Ectodermal cell (in vitro differentiated cells): Measurements from ENCODE around the gene HBD.

Source experiments
- H3K27ac ChIP-seq: 2 replicates; pipeline ENCODE4 v1.7.0; 2013; ENCODE audit warnings: mild to moderate bottlenecking, low read depth, low read length; ENCODE audit not compliant: insufficient read depth, poor library complexity, severe bottlenecking
- H3K27me3 ChIP-seq: 2 replicates; pipeline ENCODE4 v1.7.0; 2013; ENCODE audit warnings: mild to moderate bottlenecking, low read length; ENCODE audit not compliant: insufficient read depth, control insufficient read depth, poor library complexity, severe bottlenecking
- H3K36me3 ChIP-seq: one replicate; pipeline ENCODE4 v1.7.0; 2013; ENCODE audit warnings: low read length; ENCODE audit not compliant: control insufficient read depth, insufficient read depth
- H3K4me1 ChIP-seq: one replicate; pipeline ENCODE4 v1.7.0; 2013; ENCODE audit warnings: low read length; ENCODE audit not compliant: control insufficient read depth, insufficient read depth
- H3K4me3 ChIP-seq: 2 replicates; pipeline ENCODE4 v1.7.0; 2013; ENCODE audit warnings: low read depth, low read length, control low read depth; ENCODE audit not compliant: insufficient read depth
- H3K9me3 ChIP-seq: 2 replicates; pipeline ENCODE4 v1.7.0; 2013; ENCODE audit warnings: mild to moderate bottlenecking, low read length, moderate library complexity; ENCODE audit not compliant: control insufficient read depth
- WGBS, 2 experiments: methylation state at CpG; one replicate each; pipeline ENCODE4 v1.1.7; 2013; ENCODE audit warnings: missing lambda C conversion rate in 2 of 2; 5-methylcytosine and 5-hydroxymethylcytosine counted together

Gene HBD

DNA sequence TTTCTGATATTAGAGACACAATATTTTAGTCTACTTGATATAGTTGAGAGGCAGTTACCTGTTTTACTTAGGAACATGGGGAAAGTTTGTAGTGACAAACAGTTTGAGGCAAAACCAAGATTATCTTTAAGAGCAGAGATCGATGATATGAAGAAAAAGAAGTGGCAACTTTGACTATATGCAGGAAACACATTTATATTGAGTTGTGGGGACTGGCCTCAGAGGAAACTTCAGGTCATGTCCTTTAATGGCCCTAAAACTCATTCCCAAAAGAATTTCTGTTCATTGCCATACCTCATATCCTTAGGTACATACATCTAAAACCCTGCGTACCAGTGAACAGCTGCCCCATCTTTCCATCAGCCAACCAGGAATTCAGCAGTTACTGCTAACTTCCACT is 10.9 kb upstream of the HBD start:
- no peaks in the 10 kb centered on the region for H3K27me3 ChIP-seq
- H3K27ac ChIP-seq = no peak overlapping the region
- H3K36me3 ChIP-seq = no peaks in the 10 kb centered on the region
- WGBS, 2 experiments = 95 to 96% methylated on average over 2 of the region's 2 CpGs
- no peaks in the 10 kb centered on the region for H3K9me3 ChIP-seq
- no peak overlapping the region for H3K4me3 ChIP-seq
- H3K4me1 ChIP-seq = no peaks in the 10 kb centered on the region

DNA sequence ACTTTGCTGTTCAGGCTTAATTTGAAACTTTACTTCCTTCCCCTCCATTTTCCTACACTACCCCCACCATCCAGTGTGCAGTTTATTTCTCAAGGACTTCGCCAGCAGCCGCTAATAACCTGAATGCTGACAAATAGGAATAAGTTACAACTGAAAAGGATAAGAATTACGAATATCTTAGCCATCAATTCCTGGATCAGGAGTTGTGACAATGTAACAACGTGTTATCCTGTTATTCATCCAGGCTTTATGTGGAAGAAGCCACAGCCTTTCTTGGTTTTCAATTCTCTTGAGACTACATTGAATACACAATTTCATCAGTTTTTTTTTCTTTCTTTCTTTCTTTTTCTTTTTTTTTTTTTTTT is 9.5 kb upstream of the HBD start:
- Histone ChIP-seq H3K4me1 (no peaks in the 10 kb centered on the region), H3K9me3 (no peaks in the 10 kb centered on the region), H3K27me3 (no peaks in the 10 kb centered on the region), H3K4me3 (no peak overlapping the region), H3K27ac (no peak overlapping the region), H3K36me3 (no peaks in the 10 kb centered on the region)
- WGBS, 2 experiments = 95 to 99% methylated on average over 4 of the region's 4 CpGs

DNA sequence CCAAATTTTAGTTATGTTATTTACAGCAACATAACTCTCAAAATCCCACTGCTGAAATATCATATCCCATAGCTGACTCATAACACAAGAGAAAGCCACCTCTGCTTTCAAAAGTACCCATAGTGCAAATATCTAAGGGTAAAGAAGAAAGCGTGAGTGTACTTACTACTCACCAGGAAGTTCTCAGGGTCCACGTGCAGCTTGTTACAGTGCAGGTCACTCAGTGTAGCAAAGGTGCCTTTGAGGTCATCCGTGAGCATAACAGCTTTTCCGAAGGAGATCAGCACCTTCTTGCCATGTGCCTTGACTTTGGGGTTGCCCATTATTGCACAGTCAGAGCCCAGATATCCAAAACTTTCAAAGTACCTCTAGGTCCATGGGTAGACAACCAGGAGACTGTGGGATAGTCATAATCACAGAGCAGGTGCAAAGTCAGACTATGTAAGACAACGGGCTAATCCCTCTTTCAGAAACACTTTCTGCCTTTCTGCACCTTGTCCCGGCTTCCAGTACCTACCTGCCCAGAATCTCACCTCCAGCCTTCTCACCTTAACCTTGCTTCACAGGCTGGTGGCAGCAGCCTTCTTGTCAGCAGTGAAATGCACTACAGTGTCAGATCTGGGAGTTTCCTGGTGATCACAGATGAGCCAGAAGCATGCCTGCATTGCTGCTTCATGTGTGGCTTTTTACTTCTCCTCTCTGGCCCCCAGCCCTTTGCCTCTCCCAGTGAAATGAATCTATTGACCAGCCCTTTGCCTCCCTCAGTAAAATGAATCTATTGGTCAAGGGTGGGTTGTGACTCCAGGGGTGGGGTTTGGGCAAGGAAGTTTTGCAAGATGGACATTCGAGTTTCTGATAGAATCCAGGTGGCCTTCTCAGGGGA is 8.9 kb upstream of the HBD start:
- Histone ChIP-seq H3K27ac (no peak overlapping the region), H3K9me3 (no peaks in the 10 kb centered on the region), H3K4me3 (no peak overlapping the region), H3K4me1 (no peaks in the 10 kb centered on the region), H3K36me3 (no peaks in the 10 kb centered on the region), H3K27me3 (no peaks in the 10 kb centered on the region)
- 93 to 94% methylated on average over 7 of the region's 7 CpGs for WGBS, 2 experiments

DNA sequence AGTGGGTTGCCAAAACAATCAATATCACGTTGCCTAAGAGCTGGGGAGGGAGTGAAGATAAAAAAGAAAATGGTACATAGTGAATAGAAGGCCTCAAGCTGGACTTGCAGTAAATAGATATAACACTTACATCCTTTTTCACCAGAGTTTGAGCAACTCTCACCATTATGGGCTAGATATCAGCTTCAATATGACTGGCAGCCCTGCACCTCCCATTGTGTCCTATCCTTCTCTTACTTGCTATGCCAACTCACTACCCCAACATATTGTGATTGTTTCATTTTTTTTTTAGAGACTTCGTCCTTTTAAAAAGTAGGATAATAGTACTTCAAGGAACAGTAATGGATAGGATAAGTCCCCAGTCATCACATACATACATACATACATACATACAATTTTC is 7.9 kb upstream of the HBD start:
- no peaks in the 10 kb centered on the region for H3K9me3 ChIP-seq
- no peaks in the 10 kb centered on the region for H3K36me3 ChIP-seq
- WGBS, 2 experiments = 83 to 91% methylated on average over 1 of the region's 2 CpGs
- H3K4me3 ChIP-seq = no peak overlapping the region
- H3K4me1 ChIP-seq = no peaks in the 10 kb centered on the region
- no peaks in the 10 kb centered on the region for H3K27me3 ChIP-seq
- no peak overlapping the region for H3K27ac ChIP-seq

DNA sequence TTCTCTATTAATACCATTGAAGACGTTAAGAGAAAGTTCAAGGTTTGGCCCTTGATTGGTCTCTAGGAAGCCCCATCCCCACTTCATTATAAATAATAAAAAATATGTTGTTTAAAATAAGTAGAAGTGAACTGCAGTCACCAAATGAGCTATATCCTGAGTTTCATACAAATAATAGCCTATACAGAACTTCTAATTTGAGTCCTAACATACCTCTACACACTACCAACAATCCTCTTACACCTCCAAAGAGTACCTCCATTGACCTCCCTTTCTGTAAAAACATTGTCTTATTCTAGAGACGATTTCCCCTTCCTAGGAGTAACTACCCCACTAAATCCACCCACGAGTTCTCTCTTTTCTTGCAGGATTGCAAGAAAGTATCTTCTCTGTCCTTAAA is 7.2 kb upstream of the HBD start:
- 88 to 94% methylated on average over 2 to 3 of the region's 3 CpGs for WGBS, 2 experiments
- Histone ChIP-seq H3K4me1 (no peaks in the 10 kb centered on the region), H3K27ac (no peak overlapping the region), H3K9me3 (no peaks in the 10 kb centered on the region), H3K27me3 (no peaks in the 10 kb centered on the region), H3K36me3 (no peaks in the 10 kb centered on the region), H3K4me3 (no peak overlapping the region)

DNA sequence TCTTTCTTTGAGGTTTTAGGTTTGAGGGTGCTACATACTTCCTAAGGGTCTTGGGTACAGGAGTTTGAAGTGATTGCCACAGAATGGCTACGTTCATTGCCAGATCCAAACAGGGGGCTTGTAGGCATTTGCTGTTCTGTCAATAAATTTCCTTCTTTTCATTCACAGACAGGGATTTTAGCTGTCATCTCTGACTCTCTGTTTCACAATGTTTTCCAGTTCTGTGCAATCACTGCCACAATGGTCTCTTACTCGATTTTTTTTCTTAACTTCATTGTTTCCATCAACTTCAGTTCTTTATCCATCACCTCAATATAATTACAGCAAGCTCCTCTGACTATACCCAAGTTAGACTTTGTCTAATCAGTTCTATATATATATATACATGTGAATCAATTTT is 6.2 kb upstream of the HBD start:
- Histone ChIP-seq H3K27ac (no peak overlapping the region), H3K9me3 (no peaks in the 10 kb centered on the region), H3K27me3 (no peaks in the 10 kb centered on the region), H3K36me3 (no peaks in the 10 kb centered on the region), H3K4me3 (no peak overlapping the region), H3K4me1 (no peaks in the 10 kb centered on the region)
- WGBS, 2 experiments = 86 to 94% methylated on average over 2 of the region's 2 CpGs

DNA sequence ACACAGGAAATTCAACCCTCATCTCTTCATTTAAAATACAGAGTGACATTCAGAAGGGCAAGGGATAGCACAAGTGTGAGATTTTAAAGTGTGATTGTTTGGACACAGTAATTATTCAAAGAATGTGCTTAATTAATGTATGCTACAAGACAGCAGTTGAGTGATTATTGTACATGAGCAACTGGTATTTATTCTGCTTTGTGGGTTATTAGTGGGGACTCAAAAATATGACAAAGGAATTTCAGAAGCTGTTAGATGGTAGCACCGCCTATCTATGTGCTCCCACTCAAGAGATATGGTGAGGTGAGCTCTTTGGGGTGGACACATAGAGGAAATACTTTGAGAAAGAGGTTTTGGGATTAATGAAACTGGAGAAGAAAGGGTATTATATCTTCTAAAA is 5.8 kb upstream of the HBD start:
- Histone ChIP-seq H3K36me3 (no peaks in the 10 kb centered on the region), H3K9me3 (no peaks in the 10 kb centered on the region), H3K27me3 (no peaks in the 10 kb centered on the region), H3K27ac (no peak overlapping the region), H3K4me1 (no peaks in the 10 kb centered on the region), H3K4me3 (no peak overlapping the region)
- 98 to 100% methylated on average over 1 of the region's 1 CpG for WGBS, 2 experiments

DNA sequence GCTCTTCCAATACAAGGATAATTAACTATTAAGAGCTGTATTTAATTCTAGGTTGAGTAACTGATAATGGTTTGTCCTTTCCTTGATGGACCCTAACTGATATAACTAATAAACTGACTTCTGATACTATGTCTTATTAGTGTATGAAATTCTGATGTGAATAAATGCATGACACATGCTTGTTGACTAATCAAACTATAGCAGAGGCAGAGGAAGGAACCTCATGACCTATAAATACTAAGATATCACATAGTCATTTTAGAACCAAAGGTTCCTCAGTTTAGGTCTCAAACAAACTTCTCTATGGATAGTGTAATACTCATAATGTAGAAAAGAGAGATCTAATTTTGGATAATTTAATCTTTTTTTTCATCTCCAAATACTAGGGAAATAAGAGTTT is 4.8 kb upstream of the HBD start:
- Histone ChIP-seq H3K27me3 (no peaks in the 10 kb centered on the region), H3K9me3 (no peaks in the 10 kb centered on the region), H3K27ac (no peak overlapping the region), H3K36me3 (no peaks in the 10 kb centered on the region), H3K4me3 (no peak overlapping the region), H3K4me1 (no peaks in the 10 kb centered on the region)

DNA sequence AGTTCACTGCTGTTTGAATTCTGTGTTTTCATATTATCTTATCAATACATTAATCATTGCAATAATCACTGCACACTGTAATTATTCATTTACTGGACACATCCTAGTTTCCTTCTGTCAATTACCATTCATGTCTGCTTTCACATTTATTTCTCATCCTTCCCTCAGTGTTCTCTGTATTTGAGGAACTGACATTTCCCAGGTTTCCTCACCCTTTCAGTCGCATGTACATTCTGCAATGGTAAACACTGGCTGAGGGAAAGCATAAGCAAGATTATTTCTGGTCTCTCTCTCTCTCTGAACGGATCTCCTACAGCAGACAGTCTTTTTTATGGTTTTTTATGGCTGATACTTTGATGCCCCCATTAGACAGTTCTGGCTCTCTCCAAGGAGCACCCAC is 4.2 kb upstream of the HBD start:
- WGBS, 2 experiments = 90% methylated on average over 2 of the region's 2 CpGs

DNA sequence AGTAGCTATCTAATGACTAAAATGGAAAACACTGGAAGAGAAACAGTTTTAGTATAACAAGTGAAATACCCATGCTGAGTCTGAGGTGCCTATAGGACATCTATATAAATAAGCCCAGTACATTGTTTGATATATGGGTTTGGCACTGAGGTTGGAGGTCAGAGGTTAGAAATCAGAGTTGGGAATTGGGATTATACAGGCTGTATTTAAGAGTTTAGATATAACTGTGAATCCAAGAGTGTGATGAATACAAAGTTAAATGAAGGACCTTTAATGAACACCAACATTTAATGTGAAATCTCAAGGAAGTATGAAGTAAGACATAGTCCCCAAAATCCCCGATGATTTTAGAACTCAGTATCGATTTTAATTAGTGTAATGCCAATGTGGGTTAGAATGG is 3.1 kb upstream of the HBD start:
- no peaks in the 10 kb centered on the region for H3K36me3 ChIP-seq
- no peak overlapping the region for H3K27ac ChIP-seq
- H3K9me3 ChIP-seq = no peaks in the 10 kb centered on the region
- no peaks in the 10 kb centered on the region for H3K4me1 ChIP-seq
- 97% methylated on average over 2 of the region's 2 CpGs for WGBS, 2 experiments
- H3K4me3 ChIP-seq = no peak overlapping the region
- H3K27me3 ChIP-seq = no peaks in the 10 kb centered on the region

More for the DNA sequence above, 4.2 kb upstream of the HBD start:
- H3K27ac ChIP-seq = no peak overlapping the region
- H3K4me1 ChIP-seq = no peaks in the 10 kb centered on the region
- no peak overlapping the region for H3K4me3 ChIP-seq
- H3K27me3 ChIP-seq = no peaks in the 10 kb centered on the region
- no peaks in the 10 kb centered on the region for H3K9me3 ChIP-seq
- H3K36me3 ChIP-seq = no peaks in the 10 kb centered on the region
